LHCN-M2 (cell line): ENCODE results near the gene AHRR. TPM values are rescaled to one million over a fixed set of nuclear protein-coding genes. Genes with fewer than 3 reads are reported as not detected.

Experiments
- DNase-seq: peaks from one replicate; pipeline ENCODE4 v3.0.0-alpha.2; 2012; ENCODE audit warnings: low read depth
- total RNA-seq: library from RNA; depleted of rRNA; stranded (reverse); fragments of >200 nt; gene quantifications from 2 replicates; pipeline ENCODE4 v1.2.3, GENCODE V29; 2014

Gene AHRR
- total RNA-seq, 1 experiment from 2014 or later = 52.0 TPM

DNA sequence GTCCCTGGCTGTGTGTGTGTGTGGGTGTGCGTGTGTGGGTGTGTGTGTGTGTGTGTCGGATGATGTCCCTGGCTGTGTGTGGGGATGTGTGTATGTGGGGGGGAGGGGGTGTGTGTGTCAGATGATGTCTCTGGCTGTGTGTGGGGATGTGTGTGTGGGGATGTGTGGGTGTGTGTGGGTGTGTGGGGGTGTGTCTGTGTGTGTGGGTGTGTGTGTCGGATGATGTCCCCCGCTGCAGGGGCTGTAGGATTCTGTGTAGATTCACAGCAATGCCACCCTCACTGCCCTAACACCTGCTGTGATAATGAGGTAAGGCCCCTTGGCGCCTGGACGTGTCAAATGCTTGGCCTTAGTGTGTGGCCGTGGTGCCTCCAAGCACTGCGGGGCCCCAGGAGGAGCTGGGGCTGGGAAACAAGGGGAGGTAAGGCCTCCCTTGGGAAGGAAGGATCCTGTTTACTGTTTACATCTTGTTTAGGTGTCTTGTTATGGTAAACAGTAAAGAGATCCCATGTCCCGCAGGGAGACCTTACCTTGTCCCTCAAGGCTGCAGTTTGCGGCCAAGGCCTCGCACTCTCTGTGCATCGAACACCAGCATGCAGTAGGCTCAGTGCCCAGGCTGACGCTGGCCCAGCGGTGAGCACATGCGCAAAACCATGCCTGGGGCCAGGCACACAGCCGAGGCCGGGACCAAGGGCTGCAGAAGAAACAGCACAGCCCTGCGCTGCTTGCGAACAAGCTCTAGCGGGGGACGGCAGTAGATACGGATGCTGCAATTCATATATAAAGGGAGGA lies 24.1 kb downstream of the AHRR start:
- no peak for DNase-seq

- DNase-seq = no peak
These were observed 24.9 kb downstream of the AHRR start for GRCh38 chr5:346229-346935.

GRCh38 chr5:347712-348284 lies 26.3 kb downstream of the AHRR start:
- no peak for DNase-seq

DNA sequence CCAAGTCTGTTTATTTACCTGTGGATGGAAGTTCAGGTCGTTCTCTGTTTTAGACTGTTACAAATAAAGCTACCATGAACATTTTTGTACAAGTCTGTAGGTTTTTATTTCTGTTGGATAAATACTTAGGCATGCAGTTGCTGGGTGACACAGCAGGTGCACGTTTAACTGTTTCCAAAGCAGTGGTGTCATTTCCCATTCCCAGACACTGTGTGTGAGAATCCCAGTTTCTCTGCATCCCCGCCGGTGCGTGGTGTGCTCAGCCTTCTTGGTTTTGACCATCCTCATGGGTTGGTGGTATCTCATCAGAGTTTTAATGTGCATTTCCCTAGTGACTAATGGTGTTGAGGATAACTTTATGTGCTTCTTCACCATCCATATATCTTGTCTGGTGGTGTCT lies 27.2 kb downstream of the AHRR start:
- peak; percentile 45 for DNase-seq

DNA sequence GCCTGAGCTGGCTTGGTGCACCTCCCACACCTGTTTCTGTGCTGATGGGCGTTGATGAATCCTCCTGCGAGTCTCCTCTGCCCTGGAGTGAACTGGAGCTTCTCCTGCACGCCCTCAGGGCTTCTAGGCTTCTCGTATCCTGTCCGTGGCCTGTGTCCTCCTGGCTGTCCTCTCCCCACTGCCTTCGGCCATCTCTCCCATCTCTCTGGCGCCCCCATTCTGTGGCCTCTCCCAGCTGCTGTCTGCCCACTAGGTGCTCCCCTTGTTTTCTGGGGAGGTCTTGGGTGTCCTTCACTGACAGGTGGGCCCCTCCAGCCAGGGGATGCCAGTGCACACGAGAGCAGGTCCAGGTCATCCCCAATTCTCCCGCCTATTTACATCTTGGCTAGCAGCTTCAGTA lies 28.8 kb downstream of the AHRR start:
- no peak for DNase-seq

DNA sequence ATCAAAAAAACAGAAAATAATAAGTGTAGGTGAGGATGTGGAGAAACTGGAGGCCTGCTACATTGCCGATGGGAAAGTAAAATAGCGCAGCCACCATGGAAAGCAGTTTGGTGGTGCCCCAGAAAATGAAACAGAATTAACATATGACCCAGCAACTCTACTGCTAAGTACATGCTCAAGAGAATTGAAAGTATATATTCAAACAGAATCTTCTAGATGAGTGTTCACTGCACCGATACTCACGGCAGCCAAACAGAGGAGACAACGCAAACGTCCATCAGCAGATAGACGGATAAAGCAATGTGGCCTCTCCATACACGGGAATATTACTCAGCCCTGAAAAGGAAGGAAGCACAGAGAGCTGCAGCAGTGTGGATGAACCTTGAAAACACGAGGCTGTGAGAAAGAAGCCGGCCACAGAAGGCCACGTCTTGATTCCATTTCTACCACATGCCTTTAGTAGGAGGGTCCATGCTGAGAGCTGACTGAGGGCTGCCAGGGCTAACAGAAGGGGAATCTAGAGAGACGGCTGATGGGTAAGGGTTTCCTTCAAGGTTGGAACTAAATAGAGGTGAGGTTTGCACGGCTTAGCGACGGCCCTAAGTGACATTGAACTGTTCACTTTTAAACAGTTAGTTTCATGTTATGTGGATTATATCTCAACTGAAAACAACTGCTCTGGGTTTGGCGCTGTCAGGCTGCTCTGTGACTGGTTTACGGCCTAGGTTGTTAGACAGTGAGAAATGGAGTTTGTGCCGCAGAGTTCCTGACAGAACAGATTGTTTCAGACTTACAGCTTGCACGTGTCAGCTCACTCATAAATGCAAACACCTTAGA lies 29.8 kb downstream of the AHRR start:
- DNase-seq = no peak

DNA sequence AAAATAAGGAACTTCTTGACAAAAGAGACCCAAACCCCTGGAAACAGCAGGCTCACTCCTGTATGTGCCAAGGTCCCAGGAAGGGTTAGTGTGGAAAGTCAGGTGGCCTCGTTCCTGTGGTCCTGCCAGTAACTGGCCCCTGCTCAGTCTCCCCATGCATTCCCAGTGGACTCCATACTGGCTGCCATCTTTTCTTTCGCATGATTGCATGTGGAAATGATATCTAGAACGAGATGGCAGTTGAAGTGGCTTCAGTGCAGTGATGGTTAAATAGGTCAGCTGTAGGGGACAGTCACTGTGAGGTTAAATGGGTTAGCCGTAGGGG lies 30.4 kb downstream of the AHRR start:
- DNase-seq = no peak

DNA sequence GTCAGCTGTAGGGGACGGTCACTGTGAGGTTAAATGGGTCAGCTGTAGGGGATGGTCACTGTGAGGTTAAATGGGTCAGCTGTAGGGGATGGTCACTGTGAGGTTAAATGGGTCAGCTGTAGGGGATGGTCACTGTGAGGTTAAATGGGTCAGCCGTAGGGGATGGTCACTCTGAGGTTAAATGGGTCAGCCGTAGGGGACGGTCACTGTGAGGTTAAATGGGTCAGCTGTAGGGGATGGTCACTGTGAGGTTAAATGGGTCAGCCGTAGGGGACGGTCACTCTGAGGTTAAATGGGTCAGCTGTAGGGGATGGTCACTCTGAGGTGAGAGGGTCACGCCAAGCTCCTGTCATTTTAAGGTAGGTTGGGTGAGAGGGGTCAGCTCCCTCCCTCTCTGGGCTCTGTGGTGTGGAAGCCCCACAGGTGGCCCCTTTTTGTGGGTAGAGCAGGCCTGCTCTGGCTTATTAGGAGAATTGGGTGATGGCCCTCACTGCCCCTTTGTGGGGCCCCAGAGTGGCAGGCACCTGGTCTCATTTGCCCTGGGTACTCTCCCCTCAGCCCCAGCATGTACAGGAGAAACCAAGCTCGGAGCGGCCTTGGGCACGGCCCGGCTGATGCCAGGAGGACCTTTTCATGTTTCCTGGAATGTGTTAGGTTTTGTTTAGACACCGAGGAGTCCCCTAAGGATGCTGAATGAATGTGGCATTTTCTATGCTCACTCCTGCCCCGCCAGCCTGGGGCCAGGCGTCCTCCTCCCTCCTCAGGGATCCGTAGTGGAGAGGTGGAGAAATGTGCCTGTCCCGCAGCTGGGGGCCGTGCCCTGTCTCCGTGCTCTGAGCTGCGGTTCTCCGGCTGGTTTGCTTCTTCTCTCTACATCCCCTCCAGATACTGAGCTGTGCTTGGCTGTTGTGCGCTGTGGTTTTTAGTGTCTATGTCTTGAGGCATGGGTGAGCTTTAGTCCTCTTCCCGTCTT lies 31.4 kb downstream of the AHRR start:
- DNase-seq = no peak

GRCh38 chr5:353612-354580 lies 32.4 kb downstream of the AHRR start:
- DNase-seq = no peak

DNA sequence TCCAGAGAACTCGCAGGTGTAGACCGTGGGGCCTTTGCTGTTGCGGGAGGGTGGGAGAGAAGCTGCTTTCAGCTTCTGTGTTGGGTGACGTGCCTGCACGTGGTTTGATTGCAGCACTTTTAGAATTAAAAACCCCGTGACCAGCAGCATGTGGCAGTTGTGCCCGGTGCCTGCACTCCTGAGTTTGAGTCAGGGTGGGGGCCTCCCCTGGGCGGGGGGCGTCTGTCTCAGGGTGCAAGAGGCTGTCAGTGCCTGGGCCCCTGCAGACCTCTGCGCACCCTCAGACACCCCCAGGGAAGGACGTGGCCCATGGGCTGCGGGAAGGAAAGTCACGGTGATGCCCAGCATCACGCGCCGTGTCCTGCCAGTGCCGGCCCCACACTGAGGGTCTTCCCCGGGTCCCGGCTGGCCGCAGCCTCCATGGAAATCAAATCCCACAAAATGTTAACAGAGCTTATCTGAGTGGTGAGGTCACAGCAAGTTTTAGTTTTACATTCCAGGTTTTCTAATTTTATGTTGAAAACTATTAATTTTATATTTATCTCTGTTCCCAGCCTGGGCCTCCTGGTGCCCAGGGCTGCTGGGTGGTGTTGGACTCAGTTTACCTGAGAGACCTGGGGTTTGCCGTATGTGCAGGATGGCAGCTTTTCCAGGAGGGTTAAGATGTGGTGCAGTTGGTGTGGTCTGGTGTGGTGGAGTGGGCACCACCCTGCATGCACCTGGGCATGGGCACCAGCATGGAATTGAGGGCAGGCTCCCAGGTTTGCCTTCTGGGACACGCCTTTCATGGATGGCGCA lies 33.3 kb downstream of the AHRR start:
- DNase-seq = no peak

- DNase-seq = no peak
These were observed 33.9 kb downstream of the AHRR start for GRCh38 chr5:355379-355935.

DNA sequence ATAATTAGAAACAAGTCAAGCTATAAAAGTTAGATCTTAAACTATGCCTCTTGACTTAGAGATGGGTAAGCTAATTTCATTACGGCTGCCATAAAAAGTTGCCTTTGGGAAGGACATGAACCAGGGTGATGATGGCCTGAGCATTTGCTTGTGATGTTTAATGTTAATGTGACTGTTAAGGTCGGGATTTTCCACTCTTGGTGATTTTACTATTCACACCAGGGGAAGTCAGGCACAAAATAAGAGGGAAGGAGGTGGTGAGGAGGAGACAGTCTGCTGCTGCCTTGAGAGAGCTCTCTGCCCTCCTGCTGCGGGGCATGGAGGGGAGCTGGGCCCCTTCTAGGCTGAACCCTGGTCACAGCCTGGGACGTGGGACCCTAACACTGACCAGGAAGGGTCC lies 34.4 kb downstream of the AHRR start:
- no peak for DNase-seq

GRCh38 chr5:359301-359897 lies 37.9 kb downstream of the AHRR start:
- no peak for DNase-seq

GRCh38 chr5:360257-361027 lies 38.9 kb downstream of the AHRR start:
- DNase-seq = no peak

DNA sequence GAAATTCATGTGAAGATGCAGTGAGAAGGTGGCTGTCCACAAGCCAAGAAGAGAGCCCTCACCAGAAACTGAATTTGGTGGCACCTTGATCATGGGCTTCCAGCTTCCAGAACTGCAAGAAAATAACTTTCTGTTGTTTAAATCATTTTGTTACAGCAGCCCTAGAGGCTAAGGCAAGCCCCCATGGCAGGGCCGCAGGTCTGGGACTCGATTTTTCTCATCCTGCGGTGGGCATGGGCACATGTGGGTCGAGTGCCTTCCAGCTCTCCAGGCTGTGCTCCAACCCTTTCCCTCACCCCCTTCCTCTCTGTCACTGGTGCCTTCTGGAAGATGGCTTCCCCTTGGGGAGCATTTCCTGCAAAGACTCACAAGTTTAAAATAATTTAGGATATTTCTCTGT lies 40.7 kb downstream of the AHRR start:
- DNase-seq = no peak

DNA sequence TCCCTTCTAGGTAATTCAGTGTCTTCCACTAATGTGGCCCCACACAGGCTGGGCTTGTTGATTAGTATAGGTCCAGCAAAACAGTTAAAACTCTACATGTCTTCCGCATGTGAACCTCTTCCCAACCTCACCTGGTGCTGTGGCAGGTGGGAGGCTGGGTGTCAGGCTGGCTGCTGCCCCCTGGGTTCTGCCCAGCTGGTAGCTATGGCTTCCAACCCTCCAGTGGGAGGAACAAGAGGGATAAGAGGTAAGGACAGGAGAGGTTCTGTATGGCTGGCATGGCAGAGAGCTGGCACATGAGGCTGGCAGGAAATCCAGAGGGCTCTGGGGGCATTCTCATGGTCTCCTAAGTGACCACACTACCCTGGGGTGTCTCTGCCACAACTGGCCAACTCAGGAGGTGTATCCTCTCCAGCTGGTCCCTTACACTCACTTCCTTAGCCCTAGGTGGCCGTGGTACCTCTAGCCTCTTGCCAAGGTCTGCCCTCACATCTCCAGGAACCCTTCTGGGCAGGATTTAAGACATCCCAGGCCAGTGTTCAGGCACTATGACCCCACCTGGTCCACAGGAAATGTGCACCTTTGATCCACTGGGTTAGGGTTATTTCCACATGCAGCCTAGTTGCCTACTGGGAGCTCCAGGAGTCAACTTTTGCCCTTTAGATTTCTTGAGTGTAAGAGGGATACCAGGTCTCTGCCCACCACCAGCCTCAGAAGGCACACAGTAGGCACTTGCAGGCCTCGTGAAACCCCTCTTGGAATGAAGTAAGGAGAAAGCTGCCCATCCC lies 41.7 kb downstream of the AHRR start:
- no peak for DNase-seq

GRCh38 chr5:364497-364896 lies 43.0 kb downstream of the AHRR start:
- no peak for DNase-seq
